ENCODE results near the gene ESR1. TPM values are rescaled to one million over a fixed set of nuclear protein-coding genes. Genes with fewer than 3 reads are reported as not detected.

The ESR1 gene
- total RNA-seq, 2 donors from 2014 or later, result 0.16 to 0.37 TPM

DNA sequence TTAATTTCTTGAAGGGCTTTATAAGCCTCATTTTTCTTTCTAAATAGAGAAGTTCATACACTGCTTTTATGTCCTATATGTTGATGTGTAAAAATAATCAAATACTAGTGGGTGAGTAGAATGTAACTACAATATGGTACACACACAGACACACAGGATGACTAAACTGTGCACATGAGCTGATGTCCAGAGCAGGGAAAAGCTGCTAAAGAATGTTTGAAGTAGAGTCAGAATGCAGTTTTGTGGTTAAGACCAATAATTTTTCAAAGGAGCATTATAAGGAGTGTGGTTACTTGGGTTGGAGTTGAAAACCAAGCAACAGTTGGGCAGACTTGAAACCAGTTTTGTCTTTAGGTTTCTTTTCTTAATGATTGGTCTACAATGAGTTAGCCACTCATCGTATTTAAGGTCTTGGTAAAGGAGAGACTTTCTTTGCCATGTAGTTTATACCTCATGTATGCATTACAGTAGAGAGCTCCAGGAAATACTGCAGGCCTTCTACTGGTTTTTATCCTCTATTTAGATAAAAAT is 196.6 kb downstream of the ESR1 start:
- intact Hi-C loops (cut with DNase I), result no loop called here
- H3K9me3 ChIP-seq, result no peaks in the 10 kb centered on the region
- H3K4me3 ChIP-seq, result no peak overlapping the region
- DNase-seq, result no peak
- H3K27ac ChIP-seq, result no peak overlapping the region
- H3K4me1 ChIP-seq, result no peaks in the 10 kb centered on the region
- H3K9ac ChIP-seq (ENCODE audit: low read depth in 2 of 2, low read length in 2 of 2), result no peak overlapping the region
- H3K36me3 ChIP-seq, result no peaks in the 10 kb centered on the region
- no peaks in the 10 kb centered on the region for H3K27me3 ChIP-seq
- TF ChIP-seq, protein P1, sequence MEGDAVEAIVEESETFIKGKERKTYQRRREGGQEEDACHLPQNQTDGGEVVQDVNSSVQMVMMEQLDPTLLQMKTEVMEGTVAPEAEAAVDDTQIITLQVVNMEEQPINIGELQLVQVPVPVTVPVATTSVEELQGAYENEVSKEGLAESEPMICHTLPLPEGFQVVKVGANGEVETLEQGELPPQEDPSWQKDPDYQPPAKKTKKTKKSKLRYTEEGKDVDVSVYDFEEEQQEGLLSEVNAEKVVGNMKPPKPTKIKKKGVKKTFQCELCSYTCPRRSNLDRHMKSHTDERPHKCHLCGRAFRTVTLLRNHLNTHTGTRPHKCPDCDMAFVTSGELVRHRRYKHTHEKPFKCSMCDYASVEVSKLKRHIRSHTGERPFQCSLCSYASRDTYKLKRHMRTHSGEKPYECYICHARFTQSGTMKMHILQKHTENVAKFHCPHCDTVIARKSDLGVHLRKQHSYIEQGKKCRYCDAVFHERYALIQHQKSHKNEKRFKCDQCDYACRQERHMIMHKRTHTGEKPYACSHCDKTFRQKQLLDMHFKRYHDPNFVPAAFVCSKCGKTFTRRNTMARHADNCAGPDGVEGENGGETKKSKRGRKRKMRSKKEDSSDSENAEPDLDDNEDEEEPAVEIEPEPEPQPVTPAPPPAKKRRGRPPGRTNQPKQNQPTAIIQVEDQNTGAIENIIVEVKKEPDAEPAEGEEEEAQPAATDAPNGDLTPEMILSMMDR (IDR thresholded peaks at IDR 0.05), result no peak

DNA sequence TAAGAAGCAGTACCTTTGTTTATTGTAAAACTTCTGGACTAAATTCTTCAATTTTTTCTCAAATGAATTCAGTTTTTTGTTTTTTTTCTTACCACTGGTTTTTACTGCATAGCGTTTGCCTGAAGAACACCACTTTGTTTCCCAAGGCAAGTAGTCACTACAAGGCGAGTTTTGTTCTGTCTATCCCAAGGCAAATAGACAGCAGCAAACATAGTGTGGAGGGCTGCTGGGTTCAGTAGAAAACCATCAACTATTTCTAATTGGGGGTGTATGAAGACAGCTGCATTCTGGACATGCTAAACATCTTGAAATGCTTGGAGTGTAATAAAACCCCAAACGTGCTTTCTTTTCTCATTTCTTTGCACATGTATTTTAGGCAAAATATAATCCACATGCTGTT is 197.4 kb downstream of the ESR1 start:
- no peaks in the 10 kb centered on the region for H3K4me1 ChIP-seq
- DNase-seq, result no peak
- H3K9ac ChIP-seq (ENCODE audit: low read depth in 2 of 2, low read length in 2 of 2), result no peak overlapping the region
- TF ChIP-seq, protein P1 (IDR thresholded peaks at IDR 0.05), result no peak
- intact Hi-C loops (cut with DNase I), result no loop called here
- no peaks in the 10 kb centered on the region for H3K36me3 ChIP-seq
- no peaks in the 10 kb centered on the region for H3K9me3 ChIP-seq
- no peaks in the 10 kb centered on the region for H3K27me3 ChIP-seq
- no peak overlapping the region for H3K27ac ChIP-seq
- no peak overlapping the region for H3K4me3 ChIP-seq

DNA sequence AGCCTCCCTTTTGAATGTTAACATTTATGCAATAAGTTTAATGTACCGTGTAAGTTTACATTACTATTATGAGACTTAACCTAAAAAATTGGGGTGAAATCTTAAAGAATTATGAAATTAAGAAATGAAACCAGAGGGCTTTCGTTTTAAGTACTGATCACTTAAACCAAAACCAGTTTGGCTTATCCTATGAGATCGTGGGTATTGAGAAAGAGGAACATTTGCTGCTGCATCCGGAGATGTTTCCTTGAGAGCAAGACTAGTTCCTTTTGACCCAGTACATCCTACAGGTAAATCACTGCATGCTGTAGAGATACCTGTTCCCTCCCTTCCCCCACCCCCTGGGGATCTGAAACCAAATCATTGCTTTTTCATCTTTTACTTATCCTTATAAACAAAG is 201.3 kb downstream of the ESR1 start:
- no peaks in the 10 kb centered on the region for H3K27me3 ChIP-seq
- no peaks in the 10 kb centered on the region for H3K36me3 ChIP-seq
- TF ChIP-seq, protein P1 (IDR thresholded peaks at IDR 0.05), result no peak
- intact Hi-C loops (cut with DNase I), result no loop called here
- no peak overlapping the region for H3K9ac ChIP-seq (ENCODE audit: low read depth in 2 of 2, low read length in 2 of 2)
- H3K27ac ChIP-seq, result no peak overlapping the region
- H3K4me3 ChIP-seq, result no peak overlapping the region
- no peaks in the 10 kb centered on the region for H3K9me3 ChIP-seq
- H3K4me1 ChIP-seq, result no peaks in the 10 kb centered on the region
- DNase-seq, result no peak

DNA sequence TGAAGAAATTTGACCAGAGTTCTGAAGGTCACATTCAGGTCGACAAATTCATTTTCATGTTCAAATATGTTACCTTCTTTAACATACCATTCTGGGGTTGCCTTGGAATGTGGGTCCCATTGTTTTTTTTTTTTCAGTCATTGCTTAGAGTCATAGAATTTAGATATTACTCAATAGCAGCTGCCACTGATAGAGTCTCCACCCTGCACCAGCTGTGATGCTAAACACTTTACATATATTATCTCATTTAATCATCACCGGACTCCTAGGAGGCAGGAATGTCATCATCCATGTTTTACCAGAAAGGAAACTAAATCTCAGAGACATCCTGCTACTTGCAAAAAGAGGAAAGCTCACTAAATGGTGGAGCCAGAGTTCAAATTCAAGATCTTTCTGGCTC is 204.7 kb downstream of the ESR1 start:
- Histone ChIP-seq H3K4me1 (no peaks in the 10 kb centered on the region), H3K27ac (no peak overlapping the region), H3K36me3 (no peaks in the 10 kb centered on the region), H3K9ac (ENCODE audit: low read depth in 2 of 2, low read length in 2 of 2) (no peak overlapping the region), H3K9me3 (no peaks in the 10 kb centered on the region), H3K27me3 (no peaks in the 10 kb centered on the region), H3K4me3 (no peak overlapping the region)
- intact Hi-C loops (cut with DNase I), result no loop called here
- DNase-seq, result no peak
- TF ChIP-seq, protein P1 (IDR thresholded peaks at IDR 0.05), result no peak

DNA sequence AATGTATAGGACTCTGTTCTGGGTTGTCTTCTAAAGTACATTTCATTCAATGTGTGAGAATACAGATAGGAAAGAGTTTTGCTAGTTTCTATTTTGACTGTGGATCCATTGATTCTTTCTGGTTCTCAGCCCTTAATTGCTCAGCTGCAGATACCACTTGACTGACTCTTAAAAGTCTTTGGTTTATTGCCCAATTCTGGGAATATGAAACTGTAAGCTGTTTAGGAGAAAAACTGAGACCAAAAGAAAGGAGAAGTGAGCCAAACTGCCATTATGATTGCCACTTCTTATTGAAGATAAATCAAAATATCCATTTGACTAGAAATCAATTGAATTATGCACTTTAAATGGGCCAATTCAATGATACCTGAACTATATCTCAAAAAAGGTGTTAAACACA is 211.4 kb downstream of the ESR1 start:
- DNase-seq, result no peak
- no peaks in the 10 kb centered on the region for H3K9me3 ChIP-seq
- no peak overlapping the region for H3K27ac ChIP-seq

More for the DNA sequence above, 211.4 kb downstream of the ESR1 start:
- Histone ChIP-seq H3K4me1 (no peaks in the 10 kb centered on the region), H3K36me3 (no peaks in the 10 kb centered on the region), H3K27me3 (no peaks in the 10 kb centered on the region), H3K9ac (ENCODE audit: low read depth in 2 of 2, low read length in 2 of 2) (no peak overlapping the region), H3K4me3 (no peak overlapping the region)
- TF ChIP-seq, protein P1 (IDR thresholded peaks at IDR 0.05), result no peak
- intact Hi-C loops (cut with DNase I), result no loop called here

Data from colonic mucosa (tissue), 4 donors.